UCSD-AML1 (cell line): ENCODE results near the gene SMAD6.

Experiments
- DNase-seq: peaks from one replicate; lab custom pipeline; 2025; ENCODE audit not compliant: unreplicated experiment; lab: John Stamatoyannopoulos, UW

The SMAD6 gene

DNA sequence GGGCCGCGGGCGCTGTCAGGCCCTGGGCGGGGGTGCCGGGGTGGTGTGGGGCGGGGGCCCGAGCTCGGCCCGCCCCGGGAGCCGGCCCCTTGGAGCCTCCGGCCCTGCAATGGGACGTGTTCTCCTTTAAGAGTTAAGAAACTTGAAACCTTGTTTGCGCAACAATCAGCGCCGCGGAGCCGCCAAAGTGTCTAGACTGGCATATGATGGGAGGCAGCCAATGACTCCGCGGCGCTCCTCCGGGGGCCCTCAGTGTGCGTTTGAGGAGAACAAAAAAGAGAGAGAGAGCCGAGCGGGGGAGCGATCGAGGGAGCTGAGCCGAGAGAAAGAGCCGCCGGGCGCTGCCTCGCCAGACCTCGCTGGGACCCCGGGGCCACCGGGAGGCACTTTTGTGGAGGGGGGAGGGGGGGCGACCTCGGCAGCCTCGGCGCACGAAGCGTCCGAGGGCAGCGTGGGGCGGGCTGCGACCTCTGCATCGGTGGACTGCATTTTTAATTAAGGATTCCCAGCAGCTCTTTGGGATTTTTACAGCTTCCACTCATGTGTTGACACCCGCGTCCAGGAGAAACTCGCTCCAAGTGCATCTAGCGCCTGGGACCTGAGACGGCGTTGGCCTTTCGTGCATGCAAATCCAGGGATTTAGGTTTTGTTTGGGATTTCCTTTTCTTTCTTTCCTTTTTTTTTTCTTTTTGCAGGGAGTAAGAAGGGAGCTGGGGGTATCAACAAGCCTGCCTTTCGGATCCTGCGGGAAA, at the start of gene SMAD6:
SMAD6 (plus strand) TSS at position 202 of the 752 bp plus-strand sequence. CDS start 1,023 bp downstream, outside the sequence.
- peak; percentile 94 for DNase-seq

- DNase-seq, result no peak
Observed at GRCh38 chr15:66652806-66653205, 49.2 kb upstream of the SMAD6 start.

- no peak for DNase-seq
Observed at GRCh38 chr15:66653398-66653797, 48.6 kb upstream of the SMAD6 start.

DNA sequence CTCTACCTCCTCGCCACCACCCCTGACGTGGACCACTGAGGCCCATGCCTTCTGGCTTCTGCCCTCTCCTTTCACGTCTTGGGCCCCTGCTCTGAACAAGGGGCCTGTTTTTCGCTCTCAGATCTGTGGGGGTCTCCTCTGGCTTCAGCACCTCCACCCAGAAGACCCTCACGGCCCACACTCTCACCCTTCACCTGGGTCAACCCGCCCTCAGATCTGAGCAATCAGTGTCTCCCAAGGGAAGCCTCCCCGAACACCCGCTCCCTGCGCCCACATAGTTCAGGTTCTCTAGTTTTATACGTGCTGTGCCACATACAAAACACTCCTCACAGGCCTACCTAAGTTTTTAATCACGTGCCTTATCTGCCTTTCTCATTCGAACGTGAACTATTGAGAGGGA, 48.2 kb upstream of the SMAD6 start:
- no peak for DNase-seq

GRCh38 chr15:66654361-66654738, 47.7 kb upstream of the SMAD6 start:
- no peak for DNase-seq

DNA sequence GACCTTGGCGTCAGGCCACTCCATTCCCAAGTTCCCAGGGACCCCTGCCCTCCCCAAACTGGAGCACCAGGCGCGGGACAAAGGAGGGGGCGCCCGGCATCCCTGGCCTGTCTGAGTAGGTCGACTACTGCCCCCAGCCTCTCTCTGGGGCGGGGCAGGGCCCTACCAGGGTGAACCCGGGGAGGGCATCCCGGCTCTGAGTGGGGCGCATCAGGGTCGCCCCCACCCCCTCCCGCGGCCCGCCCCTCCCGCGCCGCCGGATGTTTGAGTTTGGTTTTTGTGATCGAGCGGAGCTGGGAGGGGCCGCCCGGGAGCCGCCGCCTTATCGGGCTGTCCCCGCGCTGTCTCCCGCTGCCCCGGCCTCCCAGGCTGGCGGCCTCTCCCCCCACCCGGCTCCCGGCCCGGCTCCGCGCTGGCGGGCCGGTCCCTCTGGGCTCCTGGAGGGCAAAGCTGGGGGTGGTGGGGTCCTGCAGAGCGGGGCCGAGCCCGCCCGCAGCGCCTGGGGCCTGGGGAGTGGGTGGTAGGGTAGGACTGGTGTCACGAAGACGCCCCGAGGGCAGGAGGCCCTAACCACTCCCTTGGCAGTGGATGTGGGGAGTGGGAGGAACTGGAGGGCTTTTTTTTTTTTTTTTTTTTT, 47.2 kb upstream of the SMAD6 start:
- no peak for DNase-seq

GRCh38 chr15:66655511-66655910, 46.5 kb upstream of the SMAD6 start:
- DNase-seq, result no peak

- DNase-seq, result no peak
Observed at GRCh38 chr15:66655997-66656396, 46.0 kb upstream of the SMAD6 start.

DNA sequence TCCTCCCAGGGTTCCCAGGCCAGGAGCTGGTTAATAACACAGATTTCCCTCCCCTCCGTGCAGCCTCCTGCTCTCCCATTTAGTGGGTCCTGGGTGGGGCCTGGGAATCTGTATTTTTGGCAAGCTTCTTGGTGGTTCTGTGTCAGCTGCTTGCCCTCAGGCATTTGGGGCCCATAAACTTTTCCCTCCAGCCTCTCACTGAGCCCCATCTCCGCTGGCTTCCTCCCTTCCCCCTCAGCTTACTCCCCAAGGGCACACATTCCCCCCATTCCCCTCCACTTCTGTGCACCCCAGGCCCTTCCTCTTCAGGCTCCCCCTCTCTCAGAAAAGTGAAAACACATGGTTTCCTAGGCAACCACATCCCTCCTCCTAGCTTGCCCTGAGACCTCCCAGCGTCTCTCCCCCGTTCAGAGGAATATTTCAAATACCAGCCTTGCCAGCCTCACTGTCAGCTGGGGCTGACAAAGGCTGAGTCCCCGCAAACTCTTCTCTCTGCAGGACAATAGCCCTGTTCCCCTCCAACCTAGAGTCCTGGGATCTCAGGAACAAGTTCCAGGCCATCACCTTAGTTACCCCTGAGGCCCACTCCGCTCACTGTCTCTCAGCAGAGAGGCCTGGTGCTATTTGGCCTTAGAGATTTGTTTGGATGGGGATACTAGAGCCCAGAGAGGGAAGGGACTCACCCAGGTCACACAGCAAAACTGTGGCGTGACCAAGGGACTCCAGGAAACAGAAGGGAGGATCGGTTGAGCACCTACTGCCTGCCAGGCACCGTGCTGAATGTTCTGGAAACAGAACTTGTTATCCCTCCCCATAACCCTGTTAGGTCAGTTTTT, 44.6 kb upstream of the SMAD6 start:
- no peak for DNase-seq

DNA sequence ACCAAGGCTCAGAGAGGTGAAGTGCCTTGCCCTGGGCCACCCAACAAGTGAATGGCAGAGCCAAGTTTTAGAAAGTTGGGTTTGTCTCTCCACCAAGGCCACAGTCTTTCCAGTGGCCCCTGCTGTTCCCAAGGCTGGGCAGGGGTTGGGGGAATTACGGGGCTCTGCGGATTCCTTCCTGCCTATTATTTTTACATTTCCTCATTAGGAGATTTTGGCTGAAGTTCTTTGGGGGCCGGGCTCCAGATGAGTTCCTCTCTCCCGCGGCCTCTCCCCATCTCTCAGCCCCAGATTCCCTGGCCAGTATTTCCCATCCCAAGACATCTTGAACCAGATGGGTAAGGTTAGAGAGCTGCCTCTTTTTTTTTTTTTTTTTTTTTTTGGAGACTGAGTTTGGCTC, 44.0 kb upstream of the SMAD6 start:
- no peak for DNase-seq

- no peak for DNase-seq
Observed at GRCh38 chr15:66658855-66659254, 43.2 kb upstream of the SMAD6 start.

GRCh38 chr15:66659384-66659783, 42.7 kb upstream of the SMAD6 start:
- no peak for DNase-seq

DNA sequence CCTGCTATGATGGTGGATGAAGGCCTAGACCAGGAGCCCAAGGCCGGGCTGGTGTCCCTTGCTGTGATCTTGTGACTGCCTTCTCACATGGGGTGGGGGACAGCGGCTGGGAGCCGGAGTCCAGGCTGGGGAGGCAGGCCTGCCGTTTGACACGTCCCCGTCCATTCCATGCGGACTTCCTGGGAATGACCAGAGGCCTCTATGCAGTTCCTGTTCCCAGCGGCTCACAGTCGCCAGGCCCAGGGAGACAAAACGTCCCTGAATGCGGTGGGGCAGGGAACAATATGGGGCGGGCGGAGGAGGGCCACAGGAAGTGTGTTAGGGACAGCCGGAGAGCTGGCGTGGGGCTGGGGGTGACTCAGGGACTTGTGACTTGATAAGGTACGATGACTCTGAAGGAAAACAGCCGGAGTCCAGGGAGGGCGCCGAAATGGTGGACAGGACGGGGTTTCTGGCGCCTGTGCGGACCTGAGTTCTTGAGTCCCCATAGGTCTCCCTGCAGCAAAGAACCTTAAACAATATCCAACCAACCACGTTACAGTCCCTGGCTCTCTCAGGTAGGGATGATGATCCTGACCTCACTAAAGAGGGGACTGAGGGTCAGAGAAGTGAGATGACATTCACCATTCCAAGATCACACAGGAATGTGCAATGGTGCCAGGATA, 40.5 kb upstream of the SMAD6 start:
- peak; percentile 70 for DNase-seq

DNA sequence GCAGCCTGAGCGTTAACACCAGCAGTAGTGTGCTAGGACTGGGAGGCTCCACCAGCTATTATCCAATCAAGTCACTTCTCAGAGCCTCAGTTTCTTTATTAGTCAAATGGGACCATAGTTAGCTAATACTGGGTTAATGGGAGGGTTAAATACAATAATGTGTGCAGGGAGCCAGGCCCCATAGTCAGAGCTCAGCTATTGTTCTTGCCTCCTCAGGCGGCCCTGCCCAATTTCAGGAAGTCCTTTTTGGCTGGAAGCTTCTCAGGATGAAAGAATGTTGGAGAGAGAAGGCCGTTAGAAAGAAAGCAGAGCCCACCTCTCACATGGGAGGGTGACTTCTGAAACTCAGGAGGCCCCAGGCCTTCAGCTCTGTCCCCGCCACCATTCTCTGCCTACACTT, 39.5 kb upstream of the SMAD6 start:
- DNase-seq, result no peak

GRCh38 chr15:66663664-66664063, 38.4 kb upstream of the SMAD6 start:
- DNase-seq, result no peak

- DNase-seq, result no peak
Observed at GRCh38 chr15:66670175-66670574, 31.9 kb upstream of the SMAD6 start.

DNA sequence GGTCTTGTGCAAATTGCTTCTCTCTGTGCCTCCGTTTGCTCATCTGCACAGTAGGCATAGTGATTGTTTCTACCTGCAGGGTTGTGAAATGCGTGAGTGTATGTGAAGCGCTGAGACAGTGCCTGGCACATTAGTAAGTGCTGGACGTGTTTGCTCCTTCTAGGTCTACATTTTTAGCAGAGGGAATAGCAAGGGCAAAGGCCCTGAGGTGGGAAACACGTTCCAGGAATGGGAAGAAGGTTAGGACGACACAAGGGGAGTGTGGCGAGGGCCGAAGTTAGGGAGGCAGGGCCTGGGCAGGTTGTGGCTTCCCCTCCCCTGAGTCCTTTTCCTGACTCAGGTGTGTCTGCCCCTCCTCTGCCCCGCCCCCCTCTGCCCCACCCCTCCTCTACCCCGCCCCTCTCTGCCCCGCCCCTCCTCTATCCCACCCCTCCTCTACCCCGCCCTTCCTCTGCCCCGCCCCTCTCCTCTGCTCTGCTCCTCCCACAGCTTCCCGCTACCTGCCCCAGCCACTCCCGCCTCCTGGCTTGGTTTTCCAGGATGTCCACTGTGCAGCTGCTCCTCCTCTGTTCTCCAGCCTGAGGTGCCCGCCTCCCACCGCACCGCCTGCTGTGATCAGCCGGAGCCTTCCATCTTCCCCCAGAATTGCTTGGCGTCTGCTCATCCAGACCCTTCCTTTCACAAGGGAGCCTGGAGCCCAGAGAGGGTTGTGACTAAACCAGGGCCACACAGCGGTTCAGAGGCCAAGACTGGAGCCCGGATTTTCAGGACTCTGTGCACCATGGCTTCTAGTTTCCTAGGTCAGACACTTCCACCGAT, 31.1 kb upstream of the SMAD6 start:
- DNase-seq, result no peak

GRCh38 chr15:66672867-66673266, 29.2 kb upstream of the SMAD6 start:
- no peak for DNase-seq

GRCh38 chr15:66673410-66674322, 28.4 kb upstream of the SMAD6 start:
- DNase-seq, result peak; percentile 54
